AML-193 (cell line): ENCODE measurements around the gene PROC.

Experiments used
- DNase-seq, 2 experiments: peaks; one replicate each; lab custom pipeline; 2025; lab: John Stamatoyannopoulos, UW

The PROC gene

GRCh38 chr2:127414638-127415592 is 3.3 kb upstream of the PROC start:
- no peak for DNase-seq

DNA sequence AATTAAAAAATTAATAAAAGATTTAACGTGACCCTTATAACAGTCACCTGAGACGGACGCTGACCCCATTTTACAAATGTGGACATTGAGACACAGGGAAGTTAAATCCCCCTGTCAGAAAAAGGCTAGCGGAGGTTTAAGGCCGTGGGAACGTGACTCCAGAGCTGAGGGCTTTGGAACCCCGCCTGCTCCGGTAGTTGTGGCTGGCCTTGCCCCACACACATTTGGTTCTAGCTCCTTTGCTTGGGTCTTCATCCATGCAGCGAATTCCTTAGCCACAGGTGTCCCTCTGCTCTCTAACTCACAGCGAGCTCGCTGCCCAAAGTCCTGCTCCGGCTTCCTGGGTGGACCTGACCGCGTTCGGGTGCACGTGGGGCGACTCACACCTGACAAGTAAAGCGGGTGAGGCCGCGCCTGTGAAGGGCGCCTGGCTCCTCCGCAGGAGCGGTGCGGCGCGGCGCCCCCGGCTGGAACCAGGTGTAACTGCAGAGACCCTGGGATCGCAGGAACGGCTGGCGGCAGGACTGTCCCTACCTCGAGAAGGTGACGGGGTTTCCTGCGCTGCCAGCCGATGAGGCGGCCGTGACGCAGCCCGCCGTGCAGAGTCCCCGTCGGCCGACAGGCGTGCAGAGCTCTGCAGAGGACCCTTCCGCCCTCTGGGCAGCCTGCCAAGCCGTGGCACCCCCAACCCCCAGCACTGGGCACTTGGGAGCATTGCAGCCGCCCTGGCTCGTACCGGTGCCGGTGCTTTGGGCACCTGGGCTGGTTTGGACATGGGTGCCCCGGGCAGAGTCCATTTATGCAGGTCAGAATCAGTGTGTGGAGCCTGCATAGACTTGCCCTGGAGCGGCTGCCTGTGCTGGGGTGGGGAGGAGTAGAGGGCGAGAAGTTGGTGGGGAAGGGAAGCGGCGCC is 2.4 kb upstream of the PROC start:
- peak; percentile 17 to 37 for DNase-seq

DNA sequence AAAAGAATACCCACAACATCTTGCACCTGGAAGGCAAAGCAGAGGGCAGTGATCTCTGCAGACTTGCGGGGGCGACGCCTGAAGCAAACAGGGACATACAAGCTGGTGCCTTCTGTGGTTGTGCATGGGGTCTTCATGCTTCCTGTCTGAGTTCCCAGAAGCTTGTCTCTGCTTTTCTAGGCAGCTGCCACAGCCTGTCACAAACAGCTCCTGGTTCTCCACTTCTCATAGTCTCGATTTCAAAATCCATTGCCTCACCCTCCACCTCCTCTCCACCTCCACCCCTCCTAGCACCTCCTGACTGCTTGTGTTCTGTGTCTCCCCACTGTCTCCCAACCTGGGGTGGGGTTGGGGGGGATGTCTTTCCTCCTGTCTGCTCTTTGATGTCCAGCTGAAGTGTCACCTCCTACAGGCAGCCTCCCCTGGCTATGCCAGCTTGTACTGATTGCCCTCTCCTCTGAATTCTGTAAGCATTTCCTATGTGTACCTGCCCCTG is 1.7 kb upstream of the PROC start:
- DNase-seq: peak; percentile 9 to 34

- no peak for DNase-seq
Measured at GRCh38 chr2:127417406-127417805, 821 bp upstream of the PROC start.

DNA sequence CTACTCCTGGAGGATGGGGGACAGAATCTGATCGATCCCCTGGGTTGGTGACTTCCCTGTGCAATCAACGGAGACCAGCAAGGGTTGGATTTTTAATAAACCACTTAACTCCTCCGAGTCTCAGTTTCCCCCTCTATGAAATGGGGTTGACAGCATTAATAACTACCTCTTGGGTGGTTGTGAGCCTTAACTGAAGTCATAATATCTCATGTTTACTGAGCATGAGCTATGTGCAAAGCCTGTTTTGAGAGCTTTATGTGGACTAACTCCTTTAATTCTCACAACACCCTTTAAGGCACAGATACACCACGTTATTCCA is 844 bp downstream of the PROC start:
- DNase-seq: no peak

GRCh38 chr2:127419448-127420038 is 1.3 kb downstream of the PROC start:
- DNase-seq: no peak

GRCh38 chr2:127420039-127420864 is 2.0 kb downstream of the PROC start:
- no peak for DNase-seq

DNA sequence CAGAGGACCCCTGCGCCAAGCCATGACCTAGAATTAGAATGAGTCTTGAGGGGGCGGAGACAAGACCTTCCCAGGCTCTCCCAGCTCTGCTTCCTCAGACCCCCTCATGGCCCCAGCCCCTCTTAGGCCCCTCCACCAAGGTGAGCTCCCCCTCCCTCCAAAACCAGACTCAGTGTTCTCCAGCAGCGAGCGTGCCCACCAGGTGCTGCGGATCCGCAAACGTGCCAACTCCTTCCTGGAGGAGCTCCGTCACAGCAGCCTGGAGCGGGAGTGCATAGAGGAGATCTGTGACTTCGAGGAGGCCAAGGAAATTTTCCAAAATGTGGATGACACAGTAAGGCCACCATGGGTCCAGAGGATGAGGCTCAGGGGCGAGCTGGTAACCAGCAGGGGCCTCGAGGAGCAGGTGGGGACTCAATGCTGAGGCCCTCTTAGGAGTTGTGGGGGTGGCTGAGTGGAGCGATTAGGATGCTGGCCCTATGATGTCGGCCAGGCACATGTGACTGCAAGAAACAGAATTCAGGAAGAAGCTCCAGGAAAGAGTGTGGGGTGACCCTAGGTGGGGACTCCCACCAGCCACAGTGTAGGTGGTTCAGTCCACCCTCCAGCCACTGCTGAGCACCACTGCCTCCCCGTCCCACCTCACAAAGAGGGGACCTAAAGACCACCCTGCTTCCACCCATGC is 3.0 kb downstream of the PROC start:
- no peak for DNase-seq

- no peak for DNase-seq
Measured at GRCh38 chr2:127421871-127422558, 3.8 kb downstream of the PROC start.

DNA sequence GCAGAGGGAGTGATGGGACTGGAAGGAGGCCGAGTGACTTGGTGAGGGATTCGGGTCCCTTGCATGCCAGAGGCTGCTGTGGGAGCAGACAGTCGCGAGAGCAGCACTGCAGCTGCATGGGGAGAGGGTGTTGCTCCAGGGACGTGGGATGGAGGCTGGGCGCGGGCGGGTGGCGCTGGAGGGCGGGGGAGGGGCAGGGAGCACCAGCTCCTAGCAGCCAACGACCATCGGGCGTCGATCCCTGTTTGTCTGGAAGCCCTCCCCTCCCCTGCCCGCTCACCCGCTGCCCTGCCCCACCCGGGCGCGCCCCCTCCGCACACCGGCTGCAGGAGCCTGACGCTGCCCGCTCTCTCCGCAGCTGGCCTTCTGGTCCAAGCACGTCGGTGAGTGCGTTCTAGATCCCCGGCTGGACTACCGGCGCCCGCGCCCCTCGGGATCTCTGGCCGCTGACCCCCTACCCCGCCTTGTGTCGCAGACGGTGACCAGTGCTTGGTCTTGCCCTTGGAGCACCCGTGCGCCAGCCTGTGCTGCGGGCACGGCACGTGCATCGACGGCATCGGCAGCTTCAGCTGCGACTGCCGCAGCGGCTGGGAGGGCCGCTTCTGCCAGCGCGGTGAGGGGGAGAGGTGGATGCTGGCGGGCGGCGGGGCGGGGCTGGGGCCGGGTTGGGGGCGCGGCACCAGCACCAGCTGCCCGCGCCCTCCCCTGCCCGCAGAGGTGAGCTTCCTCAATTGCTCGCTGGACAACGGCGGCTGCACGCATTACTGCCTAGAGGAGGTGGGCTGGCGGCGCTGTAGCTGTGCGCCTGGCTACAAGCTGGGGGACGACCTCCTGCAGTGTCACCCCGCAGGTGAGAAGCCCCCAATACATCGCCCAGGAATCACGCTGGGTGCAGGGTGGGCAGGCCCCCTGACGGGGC is 4.6 kb downstream of the PROC start:
- DNase-seq: peak in 1 of 2 experiments; percentile 25

DNA sequence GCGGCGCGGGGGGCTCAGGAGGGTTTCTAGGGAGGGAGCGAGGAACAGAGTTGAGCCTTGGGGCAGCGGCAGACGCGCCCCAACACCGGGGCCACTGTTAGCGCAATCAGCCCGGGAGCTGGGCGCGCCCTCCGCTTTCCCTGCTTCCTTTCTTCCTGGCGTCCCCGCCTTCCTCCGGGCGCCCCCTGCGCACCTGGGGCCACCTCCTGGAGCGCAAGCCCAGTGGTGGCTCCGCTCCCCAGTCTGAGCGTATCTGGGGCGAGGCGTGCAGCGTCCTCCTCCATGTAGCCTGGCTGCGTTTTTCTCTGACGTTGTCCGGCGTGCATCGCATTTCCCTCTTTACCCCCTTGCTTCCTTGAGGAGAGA is 5.2 kb downstream of the PROC start:
- DNase-seq: no peak

GRCh38 chr2:127423880-127424279 is 5.7 kb downstream of the PROC start:
- peak; percentile 32 to 50 for DNase-seq

GRCh38 chr2:127424598-127425520 is 6.6 kb downstream of the PROC start:
- no peak for DNase-seq

DNA sequence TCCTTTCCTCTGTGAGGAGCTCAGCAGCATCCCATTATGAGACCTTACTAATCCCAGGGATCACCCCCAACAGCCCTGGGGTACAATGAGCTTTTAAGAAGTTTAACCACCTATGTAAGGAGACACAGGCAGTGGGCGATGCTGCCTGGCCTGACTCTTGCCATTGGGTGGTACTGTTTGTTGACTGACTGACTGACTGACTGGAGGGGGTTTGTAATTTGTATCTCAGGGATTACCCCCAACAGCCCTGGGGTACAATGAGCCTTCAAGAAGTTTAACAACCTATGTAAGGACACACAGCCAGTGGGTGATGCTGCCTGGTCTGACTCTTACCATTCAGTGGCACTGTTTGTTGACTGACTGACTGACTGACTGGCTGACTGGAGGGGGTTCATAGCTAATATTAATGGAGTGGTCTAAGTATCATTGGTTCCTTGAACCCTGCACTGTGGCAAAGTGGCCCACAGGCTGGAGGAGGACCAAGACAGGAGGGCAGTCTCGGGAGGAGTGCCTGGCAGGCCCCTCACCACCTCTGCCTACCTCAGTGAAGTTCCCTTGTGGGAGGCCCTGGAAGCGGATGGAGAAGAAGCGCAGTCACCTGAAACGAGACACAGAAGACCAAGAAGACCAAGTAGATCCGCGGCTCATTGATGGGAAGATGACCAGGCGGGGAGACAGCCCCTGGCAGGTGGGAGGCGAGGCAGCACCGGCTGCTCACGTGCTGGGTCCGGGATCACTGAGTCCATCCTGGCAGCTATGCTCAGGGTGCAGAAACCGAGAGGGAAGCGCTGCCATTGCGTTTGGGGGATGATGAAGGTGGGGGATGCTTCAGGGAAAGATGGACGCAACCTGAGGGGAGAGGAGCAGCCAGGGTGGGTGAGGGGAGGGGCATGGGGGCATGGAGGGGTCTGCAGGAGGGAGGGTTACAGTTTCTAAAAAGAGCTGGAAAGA is 7.6 kb downstream of the PROC start:
- no peak for DNase-seq

GRCh38 chr2:127426501-127427354 is 8.5 kb downstream of the PROC start:
- DNase-seq: no peak
